Nephron progenitor cell (in vitro differentiated cells): ENCODE measurements around the gene ITIH3.
A peak's percentile ranks its signal among the peaks of the same experiment; 100 is the strongest.

Experiments
- DNase-seq: peaks from one replicate; pipeline ENCODE4 v3.0.0; 2021
- H3K27ac Mint-ChIP-seq: 2 replicates; pipeline ENCODE4 v1.8.0; 2021; ENCODE audit warnings: mild to moderate bottlenecking, moderate library complexity, mixed read lengths
- H3K27me3 Mint-ChIP-seq: 2 replicates; pipeline ENCODE4 v1.8.0; 2021; ENCODE audit warnings: mild to moderate bottlenecking, low read depth, mixed read lengths; ENCODE audit not compliant: poor library complexity
- H3K36me3 Mint-ChIP-seq: 2 replicates; pipeline ENCODE4 v1.8.0; 2021; ENCODE audit warnings: low read depth, mixed read lengths
- H3K4me1 Mint-ChIP-seq: 2 replicates; pipeline ENCODE4 v1.8.0; 2021; ENCODE audit warnings: mixed read lengths
- H3K4me3 Mint-ChIP-seq: 2 replicates; pipeline ENCODE4 v1.8.0; 2021; ENCODE audit warnings: mild to moderate bottlenecking, moderate library complexity, mixed read lengths
- H3K9me3 Mint-ChIP-seq: 2 replicates; pipeline ENCODE4 v1.8.0; 2021; ENCODE audit warnings: mild to moderate bottlenecking, moderate library complexity, mixed read lengths
- CTCF ChIP-seq: fragments of 200-600 bp; sonication (generic); IDR thresholded peaks from 2 replicates; pipeline ENCODE4 v1.5.0; 2021; ENCODE audit warnings: antibody characterized with exemption

Gene ITIH3

GRCh38 chr3:52769786-52770455 is 24.7 kb upstream of the ITIH3 start:
- peaks cover 33% of the 10 kb centered on the region for H3K36me3 Mint-ChIP-seq
- DNase-seq, result no peak
- no peaks in the 10 kb centered on the region for H3K27me3 Mint-ChIP-seq
- TF ChIP-seq CTCF, result no peak
- H3K9me3 Mint-ChIP-seq, result no peaks in the 10 kb centered on the region
- peak overlapping the region; percentile 91 for H3K4me3 Mint-ChIP-seq
- H3K27ac Mint-ChIP-seq, result peak overlapping the region; percentile 29
- H3K4me1 Mint-ChIP-seq, result peaks cover 34% of the 10 kb centered on the region

GRCh38 chr3:52770496-52771333 is 23.9 kb upstream of the ITIH3 start, which contains the start of gene NEK4:
TSS of gene NEK4 (minus strand) at chr3:52770940. CDS start at chr3:52770746, 194 bp downstream.
- TF ChIP-seq CTCF, result no peak
- no peaks in the 10 kb centered on the region for H3K9me3 Mint-ChIP-seq
- H3K4me1 Mint-ChIP-seq, result peaks cover 34% of the 10 kb centered on the region
- H3K36me3 Mint-ChIP-seq, result peaks cover 27% of the 10 kb centered on the region
- H3K27ac Mint-ChIP-seq, result peak within 1 kb of the TSS; percentile 95
- H3K27me3 Mint-ChIP-seq, result no peaks in the 10 kb centered on the region
- peak within 1 kb of the TSS; percentile 91 for H3K4me3 Mint-ChIP-seq
- DNase-seq, result peak; percentile 95

- no peaks in the 10 kb centered on the region for H3K9me3 Mint-ChIP-seq
- H3K27me3 Mint-ChIP-seq, result no peaks in the 10 kb centered on the region
These were observed 23.3 kb upstream of the ITIH3 start for GRCh38 chr3:52771334-52771681.

GRCh38 chr3:52771702-52772101 is 22.9 kb upstream of the ITIH3 start:
- H3K27me3 Mint-ChIP-seq, result no peaks in the 10 kb centered on the region
- H3K4me3 Mint-ChIP-seq, result peak overlapping the region; percentile 91
- H3K27ac Mint-ChIP-seq, result no peak overlapping the region
- no peak for TF ChIP-seq CTCF
- no peaks in the 10 kb centered on the region for H3K9me3 Mint-ChIP-seq
- no peak for DNase-seq
- H3K36me3 Mint-ChIP-seq, result peaks cover 19% of the 10 kb centered on the region
- H3K4me1 Mint-ChIP-seq, result peaks cover 34% of the 10 kb centered on the region

More at GRCh38 chr3:52771334-52771681, 23.3 kb upstream of the ITIH3 start:
- H3K27ac Mint-ChIP-seq, result peak overlapping the region; percentile 95
- DNase-seq, result no peak
- H3K36me3 Mint-ChIP-seq, result peaks cover 21% of the 10 kb centered on the region
- peaks cover 34% of the 10 kb centered on the region for H3K4me1 Mint-ChIP-seq
- peak overlapping the region; percentile 91 for H3K4me3 Mint-ChIP-seq
- no peak for TF ChIP-seq CTCF

GRCh38 chr3:52773361-52774065 is 21.1 kb upstream of the ITIH3 start:
- Mint-ChIP-seq H3K27me3 (peaks cover 4% of the 10 kb centered on the region), H3K27ac (no peak overlapping the region), H3K36me3 (peaks cover 2% of the 10 kb centered on the region), H3K9me3 (no peaks in the 10 kb centered on the region), H3K4me1 (peaks cover 34% of the 10 kb centered on the region), H3K4me3 (no peak overlapping the region)
- TF ChIP-seq CTCF, result no peak
- no peak for DNase-seq
